GM12864 (cell line): ENCODE data around the gene WNT7A.

Experiments
- DNase-seq: peaks from one replicate; pipeline ENCODE4 v3.0.0-alpha.2; 2011; ENCODE audit warnings: low read depth
- H3K4me3 ChIP-seq: 2 replicates; pipeline ENCODE4 v1.5.1; 2011; ENCODE audit warnings: mild to moderate bottlenecking, low read depth, low read length, control low read depth
- CTCF ChIP-seq: IDR thresholded peaks from 2 replicates; pipeline ENCODE4 v1.5.1; 2011; ENCODE audit warnings: low read depth, mild to moderate bottlenecking, moderate library complexity, low read length, control low read depth, inconsistent platforms; ENCODE audit errors: missing control alignments

WNT7A gene

GRCh38 chr3:13884851-13885703 lies 5.2 kb upstream of the WNT7A start:
- no peak for DNase-seq
- H3K4me3 ChIP-seq, result no peak overlapping the region
- TF ChIP-seq CTCF, result peak; percentile 89

GRCh38 chr3:13883681-13884080 lies 3.8 kb upstream of the WNT7A start:
- no peak overlapping the region for H3K4me3 ChIP-seq
- DNase-seq, result no peak
- no peak for TF ChIP-seq CTCF

GRCh38 chr3:13882876-13883275 lies 3.0 kb upstream of the WNT7A start:
- TF ChIP-seq CTCF, result no peak
- no peak for DNase-seq
- H3K4me3 ChIP-seq, result no peak overlapping the region

GRCh38 chr3:13881536-13882410 lies 1.9 kb upstream of the WNT7A start:
- no peak overlapping the region for H3K4me3 ChIP-seq
- no peak for DNase-seq
- no peak for TF ChIP-seq CTCF

- no peak for TF ChIP-seq CTCF
- DNase-seq, result no peak
- no peak overlapping the region for H3K4me3 ChIP-seq
Measured at GRCh38 chr3:13880811-13881156, 913 bp upstream of the WNT7A start.

- H3K4me3 ChIP-seq, result no peak overlapping the region
- no peak for TF ChIP-seq CTCF
- no peak for DNase-seq
Measured at GRCh38 chr3:13879102-13879945, 547 bp downstream of the WNT7A start.
